Mesothelial cell of epicardium (in vitro differentiated cells): ENCODE data around the gene SRCIN1. TPM values are rescaled to one million over a fixed set of nuclear protein-coding genes. Genes with fewer than 3 reads are reported as not detected.

Source experiments
- DNase-seq, 2 experiments: peaks; one replicate each; pipeline ENCODE4 v3.0.0; 2021; ENCODE audit warnings: low spot score in 2 of 2; ENCODE audit not compliant: unreplicated experiment in 2 of 2
- H3K27ac Mint-ChIP-seq: 2 replicates; pipeline ENCODE4 v1.8.0; 2021; ENCODE audit warnings: mixed read lengths
- H3K27me3 Mint-ChIP-seq: 2 replicates; pipeline ENCODE4 v1.8.0; 2021; ENCODE audit warnings: low read depth, mixed read lengths
- H3K36me3 Mint-ChIP-seq: 2 replicates; pipeline ENCODE4 v1.8.0; 2021; ENCODE audit warnings: mixed read lengths
- H3K4me1 Mint-ChIP-seq: 2 replicates; pipeline ENCODE4 v1.8.0; 2021; ENCODE audit warnings: mixed read lengths
- H3K4me3 Mint-ChIP-seq: 2 replicates; pipeline ENCODE4 v1.8.0; 2021; ENCODE audit warnings: mild to moderate bottlenecking, moderate library complexity, mixed read lengths
- H3K9me3 Mint-ChIP-seq: 2 replicates; pipeline ENCODE4 v1.8.0; 2021; ENCODE audit warnings: mixed read lengths
- total RNA-seq: library from RNA; stranded (reverse); gene quantifications from 3 replicates; pipeline ENCODE4 v1.2.1, GENCODE V29; 2021
- TF ChIP-seq, protein P1 (sequence below): fragments of 200-600 bp; sonication (generic); IDR thresholded peaks from one replicate; pipeline ENCODE4 v1.5.0; 2021; ENCODE audit warnings: antibody characterized with exemption; ENCODE audit not compliant: unreplicated experiment

SRCIN1 gene
- total RNA-seq, 1 donor from 2014 or later = 19.4 TPM

DNA sequence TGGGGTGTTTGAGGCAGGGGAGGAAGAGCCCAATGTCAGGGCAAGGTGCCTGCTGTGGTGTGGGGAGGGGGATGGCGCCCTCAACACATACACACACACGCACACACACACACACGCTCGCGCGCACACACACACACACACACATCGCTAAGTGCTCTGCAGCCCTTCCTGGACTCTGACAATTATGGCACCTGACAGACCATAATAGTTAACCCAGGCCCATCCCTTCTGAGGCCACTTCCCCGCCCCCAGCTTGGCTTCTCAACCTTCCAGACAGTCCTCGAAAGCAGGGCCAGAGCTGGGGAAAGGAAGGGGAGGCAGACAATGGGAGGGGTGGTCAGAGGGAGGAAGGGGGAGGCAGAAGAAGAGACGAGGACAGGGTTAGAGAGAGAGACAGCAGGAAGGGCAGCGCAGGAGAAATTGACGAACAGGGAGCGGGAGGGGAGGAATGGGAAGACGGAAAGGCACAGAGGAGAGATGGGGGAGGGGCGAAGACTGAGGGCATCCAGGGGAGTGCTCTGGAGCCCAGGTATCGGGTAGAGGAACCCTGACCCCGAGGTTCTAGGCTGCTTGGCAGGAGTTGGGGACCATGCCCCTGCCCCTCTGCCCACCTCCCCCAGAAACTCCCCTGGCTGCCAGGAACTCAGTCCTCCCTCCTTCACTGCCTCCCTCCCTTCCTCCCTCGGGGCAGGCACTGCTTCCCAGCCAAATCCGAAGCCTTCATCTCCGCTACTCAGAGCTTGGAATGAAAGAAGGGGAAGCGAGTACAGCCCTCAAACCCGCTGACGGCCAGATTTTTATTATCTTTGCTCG, 4.0 kb downstream of the SRCIN1 start:
- Mint-ChIP-seq H3K36me3 (no peaks in the 10 kb centered on the region), H3K9me3 (no peaks in the 10 kb centered on the region), H3K4me3 (peak overlapping the region; percentile 44), H3K27me3 (peaks cover 14% of the 10 kb centered on the region), H3K4me1 (peaks cover 45% of the 10 kb centered on the region), H3K27ac (peak overlapping the region; percentile 86)
- TF ChIP-seq, protein P1, sequence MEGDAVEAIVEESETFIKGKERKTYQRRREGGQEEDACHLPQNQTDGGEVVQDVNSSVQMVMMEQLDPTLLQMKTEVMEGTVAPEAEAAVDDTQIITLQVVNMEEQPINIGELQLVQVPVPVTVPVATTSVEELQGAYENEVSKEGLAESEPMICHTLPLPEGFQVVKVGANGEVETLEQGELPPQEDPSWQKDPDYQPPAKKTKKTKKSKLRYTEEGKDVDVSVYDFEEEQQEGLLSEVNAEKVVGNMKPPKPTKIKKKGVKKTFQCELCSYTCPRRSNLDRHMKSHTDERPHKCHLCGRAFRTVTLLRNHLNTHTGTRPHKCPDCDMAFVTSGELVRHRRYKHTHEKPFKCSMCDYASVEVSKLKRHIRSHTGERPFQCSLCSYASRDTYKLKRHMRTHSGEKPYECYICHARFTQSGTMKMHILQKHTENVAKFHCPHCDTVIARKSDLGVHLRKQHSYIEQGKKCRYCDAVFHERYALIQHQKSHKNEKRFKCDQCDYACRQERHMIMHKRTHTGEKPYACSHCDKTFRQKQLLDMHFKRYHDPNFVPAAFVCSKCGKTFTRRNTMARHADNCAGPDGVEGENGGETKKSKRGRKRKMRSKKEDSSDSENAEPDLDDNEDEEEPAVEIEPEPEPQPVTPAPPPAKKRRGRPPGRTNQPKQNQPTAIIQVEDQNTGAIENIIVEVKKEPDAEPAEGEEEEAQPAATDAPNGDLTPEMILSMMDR = no peak
- no peak for DNase-seq

DNA sequence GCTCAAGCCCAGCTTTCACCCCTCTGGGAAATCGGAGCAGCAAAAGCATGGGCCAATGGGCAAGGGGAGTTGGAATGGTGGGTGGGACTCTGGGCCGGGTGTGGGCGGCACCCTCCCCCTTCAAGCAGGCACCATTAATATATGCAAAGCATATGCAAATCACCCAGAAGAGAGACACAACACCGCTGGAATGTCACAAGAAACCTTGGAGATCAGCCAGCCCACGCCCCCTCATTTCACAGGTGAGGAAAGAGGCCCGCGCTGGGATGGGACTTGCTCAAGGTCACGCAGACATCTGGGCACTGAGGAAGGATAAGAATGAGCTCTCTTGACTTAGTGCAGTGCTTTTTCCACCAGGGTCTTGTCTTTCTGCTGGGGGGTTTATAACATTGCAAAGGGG, 4.8 kb downstream of the SRCIN1 start:
- no peak for DNase-seq
- peaks cover 41% of the 10 kb centered on the region for H3K4me1 Mint-ChIP-seq
- peaks cover 11% of the 10 kb centered on the region for H3K27me3 Mint-ChIP-seq
- no peaks in the 10 kb centered on the region for H3K36me3 Mint-ChIP-seq
- H3K27ac Mint-ChIP-seq = peak overlapping the region; percentile 12
- no peaks in the 10 kb centered on the region for H3K9me3 Mint-ChIP-seq
- TF ChIP-seq, protein P1 = no peak
- H3K4me3 Mint-ChIP-seq = no peak overlapping the region

DNA sequence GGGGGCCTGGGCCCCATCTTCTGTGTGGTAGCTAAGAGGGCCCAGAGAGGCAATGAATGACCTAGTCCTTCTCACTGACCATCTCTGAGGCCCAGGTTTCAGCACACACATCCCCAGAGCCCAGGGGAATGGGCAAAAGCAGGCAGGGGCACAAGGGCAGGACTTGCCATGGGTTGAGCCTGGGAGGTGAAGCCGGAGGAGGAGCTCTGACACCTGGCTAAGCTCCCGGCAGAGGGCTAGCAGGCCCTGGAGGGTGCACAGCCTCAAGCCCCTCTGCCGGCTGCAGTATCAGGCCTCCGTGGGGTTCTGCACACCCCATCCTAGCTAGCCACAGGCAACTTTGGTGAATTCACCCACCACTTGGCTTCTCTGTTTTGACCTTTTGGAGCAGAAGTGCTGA, 5.3 kb downstream of the SRCIN1 start:
- no peaks in the 10 kb centered on the region for H3K36me3 Mint-ChIP-seq
- H3K27ac Mint-ChIP-seq = no peak overlapping the region
- TF ChIP-seq, protein P1 = no peak
- peaks cover 41% of the 10 kb centered on the region for H3K4me1 Mint-ChIP-seq
- H3K9me3 Mint-ChIP-seq = no peaks in the 10 kb centered on the region
- no peak overlapping the region for H3K4me3 Mint-ChIP-seq
- DNase-seq = no peak
- H3K27me3 Mint-ChIP-seq = peaks cover 11% of the 10 kb centered on the region

DNA sequence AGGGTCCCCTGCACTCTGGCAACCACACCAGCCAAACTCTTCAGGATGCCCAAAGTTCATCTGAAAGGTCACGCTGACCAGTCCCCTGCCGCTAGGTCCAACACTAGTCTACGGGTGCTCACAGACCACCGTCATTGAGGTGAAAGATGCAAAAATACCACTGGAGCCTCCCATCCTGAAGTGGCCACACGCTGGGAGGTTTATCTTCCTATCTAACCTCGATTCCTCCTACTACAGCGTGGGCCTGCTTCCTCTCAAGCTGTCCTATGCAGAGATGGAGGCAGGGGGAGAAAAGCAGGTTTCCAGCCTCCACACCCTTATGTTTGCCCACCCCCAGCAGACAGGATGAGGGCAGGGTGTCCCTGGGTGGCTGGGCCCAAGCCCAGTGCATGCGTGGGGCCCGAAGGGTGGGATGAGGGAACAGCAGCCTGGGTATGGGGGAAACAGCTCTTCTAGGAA, 6.3 kb downstream of the SRCIN1 start:
- H3K4me3 Mint-ChIP-seq = no peak overlapping the region
- H3K4me1 Mint-ChIP-seq = peaks cover 41% of the 10 kb centered on the region

DNA sequence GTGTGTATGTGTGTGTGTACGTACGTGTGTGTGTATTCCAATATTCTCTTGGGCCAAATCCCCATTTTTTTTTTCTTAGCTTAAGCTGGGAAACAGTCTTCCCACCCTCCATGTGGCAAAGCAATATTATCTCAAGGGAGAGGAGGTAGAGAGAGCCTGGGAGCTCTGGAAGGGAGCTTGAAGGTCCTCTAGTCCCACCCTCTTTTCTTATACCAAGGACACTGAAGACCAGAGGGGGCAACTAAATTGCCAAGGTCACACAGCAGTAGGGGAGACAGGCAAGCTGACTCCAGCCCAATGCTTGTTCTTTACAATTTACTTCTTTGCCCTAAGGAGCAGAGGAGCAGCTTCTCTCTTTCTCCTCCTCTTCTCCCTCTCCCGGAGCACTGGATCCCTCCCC, 6.8 kb downstream of the SRCIN1 start:
- Mint-ChIP-seq H3K36me3 (no peaks in the 10 kb centered on the region), H3K9me3 (no peaks in the 10 kb centered on the region), H3K27ac (peak overlapping the region; percentile 59), H3K4me1 (peaks cover 41% of the 10 kb centered on the region), H3K4me3 (no peak overlapping the region), H3K27me3 (peaks cover 10% of the 10 kb centered on the region)
- no peak for DNase-seq
- TF ChIP-seq, protein P1 = no peak

More for the DNA sequence above, 6.3 kb downstream of the SRCIN1 start:
- Mint-ChIP-seq H3K27me3 (peaks cover 10% of the 10 kb centered on the region), H3K36me3 (no peaks in the 10 kb centered on the region), H3K9me3 (no peaks in the 10 kb centered on the region), H3K27ac (no peak overlapping the region)
- no peak for DNase-seq
- TF ChIP-seq, protein P1 = no peak
